Measurements from ENCODE around the gene RAB5B.
A peak's percentile ranks its signal among the peaks of the same experiment; 100 is the strongest.
"Not testable (repeated sequence)": the region's sequence is repeated elsewhere in the genome, so short reads cannot be mapped to it uniquely, and the experiment has no call there.

The RAB5B gene

GRCh38 chr12:55984861-55985260, 11.0 kb downstream of the RAB5B start:
- no peak for DNase-seq

- DNase-seq: no peak
Measured at GRCh38 chr12:55985341-55985740, 11.5 kb downstream of the RAB5B start.

GRCh38 chr12:55985976-55986375, 12.1 kb downstream of the RAB5B start:
- not testable (repeated sequence) for DNase-seq

GRCh38 chr12:55991110-55991509, 17.2 kb downstream of the RAB5B start:
- DNase-seq: no peak

- DNase-seq: no peak
Measured at GRCh38 chr12:55993230-55993853, 19.5 kb downstream of the RAB5B start.

- DNase-seq: no peak
Measured at GRCh38 chr12:55995366-55995765, 21.5 kb downstream of the RAB5B start.

GRCh38 chr12:55996201-55996714, 22.4 kb downstream of the RAB5B start:
- peak; percentile 45 for DNase-seq

GRCh38 chr12:55996715-55997534, 23.0 kb downstream of the RAB5B start, which contains the start of gene SUOX:
TSS of gene SUOX (plus strand) at chr12:55997276. CDS start at chr12:56002222, 4,946 bp downstream.
- DNase-seq: no peak

- DNase-seq: no peak
Measured at GRCh38 chr12:55997535-55997859, 23.6 kb downstream of the RAB5B start.

- DNase-seq: not testable (repeated sequence)
Measured at GRCh38 chr12:55999522-55999921, 25.6 kb downstream of the RAB5B start.

GRCh38 chr12:55999999-56000540, 26.2 kb downstream of the RAB5B start:
- DNase-seq: not testable (repeated sequence)

- no peak for DNase-seq
Measured at GRCh38 chr12:56001487-56002100, 27.7 kb downstream of the RAB5B start.

- DNase-seq: not testable (repeated sequence)
Measured at GRCh38 chr12:56003376-56003775, 29.5 kb downstream of the RAB5B start.

- no peak for DNase-seq
Measured at GRCh38 chr12:56004211-56004610, 30.3 kb downstream of the RAB5B start.

- peak; percentile 79 for DNase-seq
Measured at GRCh38 chr12:56007564-56008559, 34.0 kb downstream of the RAB5B start.

GRCh38 chr12:56010111-56010570, 36.3 kb downstream of the RAB5B start:
- no peak for DNase-seq

- no peak for DNase-seq
Measured at GRCh38 chr12:56011509-56012090, 37.7 kb downstream of the RAB5B start.

- DNase-seq: no peak
Measured at GRCh38 chr12:56013482-56013881, 39.6 kb downstream of the RAB5B start.

- DNase-seq: no peak
Measured at GRCh38 chr12:56014205-56014604, 40.3 kb downstream of the RAB5B start.

GRCh38 chr12:56017181-56017580, 43.3 kb downstream of the RAB5B start:
- no peak for DNase-seq

- DNase-seq: no peak
Measured at GRCh38 chr12:56018356-56018755, 44.5 kb downstream of the RAB5B start.

Measured in T-helper 9 cell (primary cell).